Smooth muscle cell (in vitro differentiated cells): ENCODE results near the gene GFAP. TPM values are rescaled to one million over a fixed set of nuclear protein-coding genes. Genes with fewer than 3 reads are reported as not detected.

ENCODE experiments used
- DNase-seq: peaks from one replicate; lab custom pipeline; 2025; ENCODE audit not compliant: unreplicated experiment; lab: John Stamatoyannopoulos, UW
- H2AFZ ChIP-seq: fragments of 200-600 bp; sonication (generic); 2 replicates; pipeline ENCODE4 v1.6.0; 2016; ENCODE audit warnings: antibody characterized with exemption, low read depth, mild to moderate bottlenecking
- H3F3A ChIP-seq: fragments of 200-600 bp; sonication (generic); 2 replicates; pipeline ENCODE4 v1.6.0; 2017; ENCODE audit warnings: antibody characterized with exemption, low read depth
- H3K27ac ChIP-seq: fragments of 200-600 bp; sonication (generic); 2 replicates; pipeline ENCODE4 v1.5.1; 2016; ENCODE audit warnings: low read depth, mild to moderate bottlenecking
- H3K27me3 ChIP-seq: fragments of 200-600 bp; sonication (generic); 2 replicates; pipeline ENCODE4 v1.6.1; 2016; ENCODE audit warnings: low read depth, mild to moderate bottlenecking
- H3K36me3 ChIP-seq: fragments of 200-600 bp; sonication (generic); 2 replicates; pipeline ENCODE4 v1.5.1; 2016; ENCODE audit warnings: low read depth
- H3K4me1 ChIP-seq: fragments of 200-600 bp; sonication (generic); 2 replicates; pipeline ENCODE4 v1.5.1; 2016; ENCODE audit warnings: low read depth
- H3K4me2 ChIP-seq: fragments of 200-600 bp; sonication (generic); 2 replicates; pipeline ENCODE4 v1.6.0; 2016; ENCODE audit warnings: mild to moderate bottlenecking
- H3K4me3 ChIP-seq: fragments of 200-600 bp; sonication (generic); 2 replicates; pipeline ENCODE4 v1.5.1; 2016; ENCODE audit warnings: mild to moderate bottlenecking
- H3K79me2 ChIP-seq: fragments of 200-600 bp; sonication (generic); 2 replicates; pipeline ENCODE4 v1.6.0; 2016; ENCODE audit warnings: low read depth, mild to moderate bottlenecking
- H3K9ac ChIP-seq: fragments of 200-600 bp; sonication (generic); 2 replicates; pipeline ENCODE4 v1.6.0; 2016; ENCODE audit warnings: low read depth
- H3K9me3 ChIP-seq: fragments of 200-600 bp; sonication (generic); replicated peaks from 2 replicates; pipeline ENCODE4 v1.5.1; 2016; ENCODE audit warnings: low read depth
- H4K20me1 ChIP-seq: fragments of 200-600 bp; sonication (generic); 2 replicates; pipeline ENCODE4 v1.6.0; 2016; ENCODE audit warnings: low read depth
- WGBS: methylation state at CpG from one replicate; pipeline ENCODE4 v1.1.7; 2016; ENCODE audit warnings: low lambda C conversion rate; 5-methylcytosine and 5-hydroxymethylcytosine counted together
- polyA plus RNA-seq: library from polyadenylated mRNA; unstranded; fragments of >200 nt; fragmentation: Nextera tagmentation; extraction: Ambion mirVana; gene quantifications from 2 replicates; pipeline ENCODE4 v1.2.1, GENCODE V29; 2016
- total RNA-seq: library from RNA; depleted of rRNA; stranded (reverse); fragments of >200 nt; gene quantifications from 2 replicates; pipeline ENCODE4 v1.2.3, GENCODE V29; 2014
- TF ChIP-seq, protein P1 (sequence below): fragments of 200-600 bp; sonication (generic); IDR thresholded peaks from 2 replicates; pipeline ENCODE4 v1.5.1; 2017; ENCODE audit warnings: borderline replicate concordance, mild to moderate bottlenecking, antibody characterized with exemption; ENCODE audit not compliant: insufficient read depth, poor library complexity, severe bottlenecking

GFAP gene
- total and polyA plus RNA-seq, 2 experiments from 2014 or later: 0.04 to 0.64 TPM

GRCh38 chr17:44932096-44932786, 16.9 kb upstream of the GFAP start:
- H3K9ac ChIP-seq: no peak overlapping the region
- H3K4me3 ChIP-seq: no peak overlapping the region
- DNase-seq: no peak
- H3F3A ChIP-seq: no peaks in the 10 kb centered on the region
- H3K9me3 ChIP-seq: no peaks in the 10 kb centered on the region
- H2AFZ ChIP-seq: no peak overlapping the region
- H3K36me3 ChIP-seq: no peaks in the 10 kb centered on the region
- WGBS: 99% methylated on average over 8 of the region's 8 CpGs
- peaks cover 6% of the 10 kb centered on the region for H3K79me2 ChIP-seq
- no peaks in the 10 kb centered on the region for H4K20me1 ChIP-seq
- no peak overlapping the region for H3K4me2 ChIP-seq
- H3K27me3 ChIP-seq: no peaks in the 10 kb centered on the region
- no peaks in the 10 kb centered on the region for H3K4me1 ChIP-seq
- TF ChIP-seq, protein P1, sequence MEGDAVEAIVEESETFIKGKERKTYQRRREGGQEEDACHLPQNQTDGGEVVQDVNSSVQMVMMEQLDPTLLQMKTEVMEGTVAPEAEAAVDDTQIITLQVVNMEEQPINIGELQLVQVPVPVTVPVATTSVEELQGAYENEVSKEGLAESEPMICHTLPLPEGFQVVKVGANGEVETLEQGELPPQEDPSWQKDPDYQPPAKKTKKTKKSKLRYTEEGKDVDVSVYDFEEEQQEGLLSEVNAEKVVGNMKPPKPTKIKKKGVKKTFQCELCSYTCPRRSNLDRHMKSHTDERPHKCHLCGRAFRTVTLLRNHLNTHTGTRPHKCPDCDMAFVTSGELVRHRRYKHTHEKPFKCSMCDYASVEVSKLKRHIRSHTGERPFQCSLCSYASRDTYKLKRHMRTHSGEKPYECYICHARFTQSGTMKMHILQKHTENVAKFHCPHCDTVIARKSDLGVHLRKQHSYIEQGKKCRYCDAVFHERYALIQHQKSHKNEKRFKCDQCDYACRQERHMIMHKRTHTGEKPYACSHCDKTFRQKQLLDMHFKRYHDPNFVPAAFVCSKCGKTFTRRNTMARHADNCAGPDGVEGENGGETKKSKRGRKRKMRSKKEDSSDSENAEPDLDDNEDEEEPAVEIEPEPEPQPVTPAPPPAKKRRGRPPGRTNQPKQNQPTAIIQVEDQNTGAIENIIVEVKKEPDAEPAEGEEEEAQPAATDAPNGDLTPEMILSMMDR: no peak
- H3K27ac ChIP-seq: no peak overlapping the region

- H3K79me2 ChIP-seq: no peaks in the 10 kb centered on the region
- TF ChIP-seq, protein P1: no peak
- no peak overlapping the region for H3K9ac ChIP-seq
- no peaks in the 10 kb centered on the region for H3K4me1 ChIP-seq
- 98% methylated on average over 5 of the region's 5 CpGs for WGBS
- H3K36me3 ChIP-seq: no peaks in the 10 kb centered on the region
- H3K4me3 ChIP-seq: no peak overlapping the region
- H4K20me1 ChIP-seq: no peaks in the 10 kb centered on the region
- no peaks in the 10 kb centered on the region for H3F3A ChIP-seq
- no peak overlapping the region for H2AFZ ChIP-seq
- H3K4me2 ChIP-seq: no peak overlapping the region
- H3K27ac ChIP-seq: no peak overlapping the region
- H3K9me3 ChIP-seq: no peaks in the 10 kb centered on the region
- no peaks in the 10 kb centered on the region for H3K27me3 ChIP-seq
- no peak for DNase-seq
These were observed 16.1 kb upstream of the GFAP start for GRCh38 chr17:44931376-44931775.

GRCh38 chr17:44930667-44931066, 15.4 kb upstream of the GFAP start:
- TF ChIP-seq, protein P1: no peak
- no peaks in the 10 kb centered on the region for H3K4me1 ChIP-seq
- H3K9me3 ChIP-seq: no peaks in the 10 kb centered on the region
- H3K27me3 ChIP-seq: no peaks in the 10 kb centered on the region
- H4K20me1 ChIP-seq: no peaks in the 10 kb centered on the region
- H3K4me2 ChIP-seq: no peak overlapping the region
- no peak for DNase-seq
- H3K9ac ChIP-seq: no peak overlapping the region
- no peak overlapping the region for H2AFZ ChIP-seq
- no peak overlapping the region for H3K27ac ChIP-seq
- no peak overlapping the region for H3K4me3 ChIP-seq
- 75% methylated on average over 6 of the region's 6 CpGs for WGBS
- H3K79me2 ChIP-seq: no peaks in the 10 kb centered on the region
- H3F3A ChIP-seq: no peaks in the 10 kb centered on the region
- no peaks in the 10 kb centered on the region for H3K36me3 ChIP-seq
